Measurements from ENCODE around the gene ZDHHC14.

Gene ZDHHC14

DNA sequence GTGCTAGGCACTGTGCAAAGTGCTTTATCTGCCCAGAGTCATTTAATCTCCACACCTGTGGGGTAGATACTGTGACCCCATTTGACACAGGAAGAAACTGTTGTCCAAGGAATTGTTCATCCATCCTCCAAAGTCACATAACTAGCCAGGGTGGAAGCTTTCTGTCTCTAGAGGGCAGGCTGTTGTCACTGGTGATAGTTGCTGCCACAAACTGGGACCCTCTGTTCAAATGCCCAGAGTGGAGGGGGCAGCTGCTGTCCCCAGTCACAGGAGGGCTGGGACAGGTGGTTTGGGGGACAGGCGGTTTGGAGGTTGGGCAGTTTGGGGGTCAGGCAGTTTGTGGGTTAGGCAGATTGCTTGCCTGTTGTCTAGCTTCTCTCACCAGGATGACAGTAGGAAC is 41.6 kb upstream of the ZDHHC14 start:
- no peak overlapping the region for H3K4me3 ChIP-seq (ENCODE audit: low read depth, low read length)
- TF ChIP-seq, protein P1, sequence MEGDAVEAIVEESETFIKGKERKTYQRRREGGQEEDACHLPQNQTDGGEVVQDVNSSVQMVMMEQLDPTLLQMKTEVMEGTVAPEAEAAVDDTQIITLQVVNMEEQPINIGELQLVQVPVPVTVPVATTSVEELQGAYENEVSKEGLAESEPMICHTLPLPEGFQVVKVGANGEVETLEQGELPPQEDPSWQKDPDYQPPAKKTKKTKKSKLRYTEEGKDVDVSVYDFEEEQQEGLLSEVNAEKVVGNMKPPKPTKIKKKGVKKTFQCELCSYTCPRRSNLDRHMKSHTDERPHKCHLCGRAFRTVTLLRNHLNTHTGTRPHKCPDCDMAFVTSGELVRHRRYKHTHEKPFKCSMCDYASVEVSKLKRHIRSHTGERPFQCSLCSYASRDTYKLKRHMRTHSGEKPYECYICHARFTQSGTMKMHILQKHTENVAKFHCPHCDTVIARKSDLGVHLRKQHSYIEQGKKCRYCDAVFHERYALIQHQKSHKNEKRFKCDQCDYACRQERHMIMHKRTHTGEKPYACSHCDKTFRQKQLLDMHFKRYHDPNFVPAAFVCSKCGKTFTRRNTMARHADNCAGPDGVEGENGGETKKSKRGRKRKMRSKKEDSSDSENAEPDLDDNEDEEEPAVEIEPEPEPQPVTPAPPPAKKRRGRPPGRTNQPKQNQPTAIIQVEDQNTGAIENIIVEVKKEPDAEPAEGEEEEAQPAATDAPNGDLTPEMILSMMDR (IDR thresholded peaks at IDR 0.05; ENCODE audit: control insufficient read depth, extremely low read depth, insufficient read depth) = 0 out of 2 replicates have a peak, but pooled peaks have one; percentile 17
- no peak for DNase-seq (ENCODE audit: low read depth)

DNA sequence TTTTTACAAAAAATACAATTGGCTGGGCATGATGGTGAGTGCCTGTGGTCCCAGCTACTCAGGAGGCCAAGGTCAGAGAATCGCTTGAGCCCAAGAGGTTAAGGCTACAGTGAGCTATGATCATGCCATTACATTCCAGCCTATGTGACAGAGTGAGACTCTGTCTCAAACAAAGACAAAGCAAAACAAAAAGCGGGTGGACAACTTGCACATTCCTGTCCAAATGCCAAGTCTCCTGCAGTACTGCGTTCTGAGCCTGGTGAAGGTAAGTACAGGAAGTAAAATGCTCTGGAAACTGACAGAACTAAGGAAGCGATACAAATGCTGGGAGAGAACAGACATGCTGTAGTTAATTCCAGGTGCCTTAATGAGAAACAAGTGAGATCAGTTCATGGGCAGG is 37.3 kb upstream of the ZDHHC14 start:
- TF ChIP-seq, protein P1 (IDR thresholded peaks at IDR 0.05; ENCODE audit: control insufficient read depth, extremely low read depth, insufficient read depth) = no peak
- H3K4me3 ChIP-seq (ENCODE audit: low read depth, low read length) = no peak overlapping the region
- DNase-seq (ENCODE audit: low read depth) = no peak

DNA sequence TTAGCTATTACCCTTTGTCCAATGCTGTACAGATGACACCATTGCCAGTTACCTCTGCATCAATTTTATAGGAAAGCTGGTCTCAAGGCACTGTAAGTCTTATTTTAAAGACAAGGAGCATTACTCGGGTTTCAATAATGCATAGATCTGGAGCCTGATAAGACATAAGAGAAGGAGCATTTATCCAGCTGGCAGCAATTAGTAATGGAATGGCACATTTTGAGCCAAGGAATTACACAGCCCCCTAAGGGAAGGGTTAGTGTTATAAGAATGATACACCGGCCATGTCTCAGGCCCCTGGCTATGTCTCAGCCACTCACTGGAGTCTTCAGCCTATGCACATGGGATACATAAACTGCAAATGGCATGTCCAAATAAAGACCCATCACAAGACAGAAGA is 34.6 kb upstream of the ZDHHC14 start:
- no peak overlapping the region for H3K4me3 ChIP-seq (ENCODE audit: low read depth, low read length)
- no peak for DNase-seq (ENCODE audit: low read depth)
- TF ChIP-seq, protein P1 (IDR thresholded peaks at IDR 0.05; ENCODE audit: control insufficient read depth, extremely low read depth, insufficient read depth) = no peak

DNA sequence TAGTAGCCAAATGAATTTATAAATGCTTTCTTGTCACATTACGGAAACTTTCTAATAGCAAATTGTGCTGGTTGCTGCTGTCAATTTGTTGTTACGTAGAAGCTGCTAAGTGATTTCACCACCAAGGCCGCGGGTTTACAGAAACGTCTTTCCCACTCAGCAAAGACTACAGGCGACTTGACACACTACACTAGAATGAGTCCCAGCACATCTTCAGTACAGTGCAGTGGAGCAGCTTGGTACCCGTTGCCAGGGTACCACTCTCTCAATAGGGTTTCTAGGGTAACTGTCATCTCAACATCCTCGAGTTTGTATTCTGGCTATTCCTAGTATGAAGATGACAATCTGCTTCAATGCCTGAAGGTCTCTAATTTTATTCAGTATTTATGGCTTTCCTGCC is 22.7 kb upstream of the ZDHHC14 start:
- DNase-seq (ENCODE audit: low read depth) = no peak
- TF ChIP-seq, protein P1 (IDR thresholded peaks at IDR 0.05; ENCODE audit: control insufficient read depth, extremely low read depth, insufficient read depth) = no peak
- no peak overlapping the region for H3K4me3 ChIP-seq (ENCODE audit: low read depth, low read length)

DNA sequence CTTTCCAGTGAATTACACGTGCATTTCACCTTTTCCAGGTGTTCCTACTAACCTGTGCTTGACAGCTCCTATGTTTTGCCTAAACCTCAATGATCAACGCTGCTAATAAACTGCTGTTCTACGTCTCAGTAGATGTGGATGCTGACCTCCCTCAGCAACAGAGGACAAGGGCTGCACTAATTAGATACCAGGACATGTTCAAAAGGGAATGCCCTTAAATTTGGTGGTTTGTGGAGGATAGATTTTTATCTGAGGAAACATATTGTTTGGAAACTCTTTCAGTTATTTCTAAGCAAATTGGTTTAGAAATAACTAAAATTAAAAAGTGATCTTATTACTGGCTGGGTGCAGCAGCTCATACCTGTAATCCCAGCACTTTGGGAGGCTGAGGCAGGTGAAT is 19.1 kb upstream of the ZDHHC14 start:
- no peak overlapping the region for H3K4me3 ChIP-seq (ENCODE audit: low read depth, low read length)
- DNase-seq (ENCODE audit: low read depth) = no peak
- TF ChIP-seq, protein P1 (IDR thresholded peaks at IDR 0.05; ENCODE audit: control insufficient read depth, extremely low read depth, insufficient read depth) = no peak

DNA sequence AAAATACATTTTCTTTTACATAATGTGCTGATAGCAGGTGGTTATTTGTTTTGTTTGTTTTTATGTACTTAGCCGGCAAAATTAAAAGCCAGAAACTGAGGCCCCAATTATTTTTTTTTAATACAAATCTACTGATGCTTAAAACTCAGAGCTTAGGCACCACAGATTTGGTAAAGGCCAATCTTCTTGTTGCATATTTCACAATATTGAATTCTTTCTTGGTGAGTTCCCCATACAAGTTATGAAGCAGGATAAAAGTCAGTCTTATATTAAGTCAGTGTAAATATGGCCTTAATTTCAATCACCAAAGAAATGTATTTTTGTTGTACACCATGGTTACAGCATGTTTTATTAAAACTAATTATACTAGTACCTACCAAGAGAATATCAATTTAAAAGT is 16.3 kb upstream of the ZDHHC14 start:
- no peak overlapping the region for H3K4me3 ChIP-seq (ENCODE audit: low read depth, low read length)
- DNase-seq (ENCODE audit: low read depth) = no peak
- TF ChIP-seq, protein P1 (IDR thresholded peaks at IDR 0.05; ENCODE audit: control insufficient read depth, extremely low read depth, insufficient read depth) = no peak

DNA sequence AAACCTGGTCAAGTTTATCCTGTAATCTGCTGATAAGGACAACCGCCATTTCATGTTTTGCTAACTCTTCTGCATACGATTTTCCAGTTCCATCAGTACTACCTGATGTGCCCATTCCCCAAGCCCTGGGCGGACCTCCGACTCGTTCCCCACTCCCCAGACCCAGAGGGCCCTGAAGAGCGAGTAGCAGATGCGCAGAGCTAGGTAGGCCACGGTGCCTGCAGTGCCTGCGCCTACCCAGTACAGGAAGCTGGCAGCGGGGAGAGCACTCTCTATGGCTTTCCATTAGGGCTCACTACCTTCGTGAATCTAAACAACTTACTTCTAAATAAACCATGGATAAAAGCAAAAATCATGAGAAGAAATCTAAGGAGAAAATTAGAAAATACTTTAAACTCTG is 14.3 kb upstream of the ZDHHC14 start:
- no peak for DNase-seq (ENCODE audit: low read depth)
- no peak overlapping the region for H3K4me3 ChIP-seq (ENCODE audit: low read depth, low read length)
- TF ChIP-seq, protein P1 (IDR thresholded peaks at IDR 0.05; ENCODE audit: control insufficient read depth, extremely low read depth, insufficient read depth) = no peak
